Panc1 (cell line): ENCODE data around the gene MRPL10. TPM values are rescaled to one million over a fixed set of nuclear protein-coding genes. Genes with fewer than 3 reads are reported as not detected.

Experiments
- ATAC-seq: fragments of 200-7000 bp; cut with Tn5 transposase; 2 replicates; pipeline ENCODE4 v1.9.1; 2020; ENCODE audit warnings: mild to moderate bottlenecking, moderate library complexity
- BruUV-seq: library from RNA; stranded (reverse); fragments of 400-500 nt; replicated peaks from 2 replicates; lab custom pipeline; 2021; lab: Mats Ljungman, UMichigan
- CTCF ChIA-PET: fragments of 300-600 bp; sonication (Branson Sonifier 250); formaldehyde crosslinking; loops from one replicate; lab custom pipeline; 2022; ENCODE audit warnings: antibody characterized with exemption; lab: Charles Lee
- POLR2A ChIA-PET: fragments of 300-600 bp; sonication (Branson Sonifier 250); formaldehyde crosslinking; loops from one replicate; lab custom pipeline; 2022; ENCODE audit warnings: antibody characterized with exemption; lab: Charles Lee
- DNase-seq: peaks from one replicate; pipeline ENCODE4 v3.0.0-alpha.2; 2010; ENCODE audit warnings: low read depth, low spot score
- H3K27ac ChIP-seq: 2 replicates; pipeline ENCODE4 v1.5.1; 2011; ENCODE audit warnings: mild to moderate bottlenecking, low read length, inconsistent platforms
- H3K27me3 ChIP-seq: fragments of 200-500 bp; sonication (Bioruptor generic); 2 replicates; pipeline ENCODE4 v1.6.0; 2014; ENCODE audit warnings: low read length, inconsistent platforms; ENCODE audit not compliant: control insufficient read depth, insufficient read depth
- H3K36me3 ChIP-seq: fragments of 200-500 bp; sonication (Bioruptor generic); 2 replicates; pipeline ENCODE4 v1.5.1; 2014; ENCODE audit warnings: inconsistent platforms, mild to moderate bottlenecking, low read length, moderate library complexity; ENCODE audit not compliant: control insufficient read depth, insufficient read depth
- H3K4me1 ChIP-seq: 2 replicates; pipeline ENCODE4 v1.5.1; 2011; ENCODE audit warnings: inconsistent platforms, mild to moderate bottlenecking, low read length, moderate library complexity; ENCODE audit not compliant: control insufficient read depth, insufficient read depth
- H3K4me3 ChIP-seq, 2 experiments: 2 replicates each; pipeline ENCODE4 v1.5.1; 2011 to 2012; ENCODE audit warnings: low read depth in 2 of 2, low read length in 2 of 2, mild to moderate bottlenecking in 2 of 2, inconsistent platforms in 1 of 2, moderate library complexity in 1 of 2
- H3K9me3 ChIP-seq: fragments of 200-500 bp; sonication (Bioruptor generic); 2 replicates; pipeline ENCODE4 v1.5.1; 2014; ENCODE audit warnings: low read depth, mild to moderate bottlenecking, inconsistent platforms, low read length, moderate library complexity; ENCODE audit not compliant: control insufficient read depth, insufficient read depth
- CTCF ChIP-seq: fragments of 450-650 bp; IDR thresholded peaks from 2 replicates; pipeline ENCODE4 v1.5.1; 2017; ENCODE audit warnings: mild to moderate bottlenecking
- POLR2AphosphoS5 ChIP-seq: IDR thresholded peaks from 2 replicates; pipeline ENCODE4 v1.6.1; 2012; ENCODE audit warnings: mild to moderate bottlenecking, low read depth, low read length, moderate library complexity
- REST ChIP-seq, 2 experiments: IDR thresholded peaks; 2 replicates each; pipeline ENCODE4 v1.6.1; 2011 to 2012; ENCODE audit warnings: low read depth in 2 of 2, control low read depth in 1 of 2, low read length in 1 of 2, mild to moderate bottlenecking in 1 of 2, moderate library complexity in 1 of 2; ENCODE audit not compliant: insufficient read depth in 1 of 2
- SIN3A ChIP-seq: IDR thresholded peaks from 2 replicates; pipeline ENCODE4 v1.6.1; 2012; ENCODE audit warnings: low read depth, mild to moderate bottlenecking, low read length, moderate library complexity, borderline replicate concordance; ENCODE audit not compliant: insufficient read depth
- TCF7L2 ChIP-seq: IDR thresholded peaks from 2 replicates; pipeline ENCODE4 v1.6.1; 2011; ENCODE audit warnings: mild to moderate bottlenecking, low read depth, low read length, inconsistent platforms
- in situ Hi-C: cut with HindIII; loops from 2 replicates; pipeline ENCODE4 v1.10.0; 2016; ENCODE audit warnings: low sequenced_read_pairs, low pct_unique_long_range_greater_than_20kb
- intact Hi-C: fragments of 100-400 bp; cut with micrococcal nuclease; formaldehyde crosslinking; loops from one replicate; pipeline ENCODE4 v1.10.0; 2022; ENCODE audit not compliant: unreplicated experiment
- total RNA-seq: library from RNA; stranded (reverse); gene quantifications from one replicate; pipeline ENCODE4 v1.2.1, GENCODE V29; 2021; ENCODE audit not compliant: unreplicated experiment

The MRPL10 gene
- total RNA-seq, 1 experiment from 2014 or later: 41.9 TPM

GRCh38 chr17:47837401-47838039 is 6.2 kb upstream of the MRPL10 start:
- CTCF ChIA-PET: interaction anchor here (0.6 to 1.2 kb wide), 3 partner anchors 8 to 174 kb away, joined by 3 to 4 read pairs (median 3); no protein-coding TSS in a partner anchor
- POLR2A ChIA-PET: interaction anchor here (0.5 to 1.0 kb wide), 3 partner anchors 58 to 133 kb away, joined by 3 to 14 read pairs (median 3); no protein-coding TSS in a partner anchor
- intact Hi-C loops: no loop called here
- TF ChIP-seq TCF7L2 (no peak), POLR2AphosphoS5 (no peak), SIN3A (no peak), CTCF (no peak), REST (IDR thresholded peaks at IDR 0.05; ENCODE audit: insufficient read depth in 1 of 2, low read depth in 2 of 2, low read length in 1 of 2) (no peak)
- in situ Hi-C loops: no loop called here
- Histone ChIP-seq H3K4me3 (no peak overlapping the region), H3K27me3 (no peaks in the 10 kb centered on the region), H3K27ac (no peak overlapping the region), H3K9me3 (no peaks in the 10 kb centered on the region), H3K36me3 (no peaks in the 10 kb centered on the region), H3K4me1 (peaks cover 5% of the 10 kb centered on the region)
- no TSS peak for BruUV-seq
- DNase-seq: no peak
- no peak for ATAC-seq

- no TSS peak for BruUV-seq
- Histone ChIP-seq H3K27me3 (no peaks in the 10 kb centered on the region), H3K27ac (no peak overlapping the region), H3K4me3 (no peak overlapping the region), H3K9me3 (no peaks in the 10 kb centered on the region), H3K4me1 (peaks cover 11% of the 10 kb centered on the region), H3K36me3 (no peaks in the 10 kb centered on the region)
- in situ Hi-C loops (no loop called here), intact Hi-C loops (no loop called here)
- DNase-seq: no peak
- ChIA-PET POLR2A (no interaction called here), CTCF (interaction anchor here (1.2 kb wide), 1 partner anchor 175 kb away, joined by 3 read pairs; no protein-coding TSS in a partner anchor)
- TF ChIP-seq POLR2AphosphoS5: no peak
- no peak for TF ChIP-seq TCF7L2
- TF ChIP-seq CTCF: no peak
- TF ChIP-seq SIN3A: no peak
- no peak for TF ChIP-seq REST (IDR thresholded peaks at IDR 0.05; ENCODE audit: insufficient read depth in 1 of 2, low read depth in 2 of 2, low read length in 1 of 2)
- ATAC-seq: no peak
Measured at GRCh38 chr17:47836601-47837000, 5.3 kb upstream of the MRPL10 start.
